ENCODE results near the gene WNT8A.

WNT8A gene

DNA sequence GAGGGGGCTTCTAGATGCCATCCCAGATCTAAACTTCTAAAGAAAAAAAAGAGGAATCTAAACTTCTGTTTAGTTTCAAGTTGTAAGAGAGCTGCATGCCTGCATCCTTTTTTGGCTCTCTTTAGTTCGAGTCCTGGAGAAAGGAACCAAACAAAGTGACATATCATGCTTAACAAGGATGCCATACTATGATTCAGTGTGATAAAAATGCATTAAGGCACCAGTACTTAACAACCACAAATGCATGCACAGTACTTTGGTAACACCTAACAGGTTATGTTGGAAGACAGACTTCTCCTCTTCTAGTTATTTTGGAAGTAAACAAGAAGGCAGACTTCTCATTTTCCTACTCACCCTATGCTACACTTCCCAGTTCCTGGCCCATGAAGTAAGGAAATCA is 28.1 kb downstream of the WNT8A start:
- Histone ChIP-seq H4K91ac (ENCODE audit: low read length) (no peak overlapping the region), H3K4me3 (ENCODE audit: insufficient read depth in 1 of 2, low read depth in 1 of 2, low read length in 2 of 2) (no peak overlapping the region), H3K27me3 (ENCODE audit: control insufficient read depth in 1 of 2, insufficient read depth in 1 of 2, low read length in 2 of 2) (peaks cover 0 to 13% of the 10 kb centered on the region in 2 experiments), H3K36me3 (ENCODE audit: control insufficient read depth in 1 of 2, insufficient read depth in 2 of 2, low read depth in 1 of 2, low read length in 2 of 2) (no peaks in the 10 kb centered on the region), H3K14ac (ENCODE audit: low read length in 2 of 2) (no peak overlapping the region), H3K9me3 (ENCODE audit: control insufficient read depth, low read length) (no peaks in the 10 kb centered on the region), H3K4ac (ENCODE audit: low read depth in 1 of 2, low read length in 2 of 2) (no peak overlapping the region), H2AK5ac (ENCODE audit: low read length, severe bottlenecking) (no peak overlapping the region), H3K4me2 (ENCODE audit: low read length, poor library complexity, severe bottlenecking) (no peak overlapping the region), H2BK5ac (ENCODE audit: low read depth, low read length, poor library complexity, severe bottlenecking) (no peak overlapping the region), H3K23ac (ENCODE audit: low read length in 2 of 2) (no peak overlapping the region), H2BK120ac (ENCODE audit: low read depth, low read length) (no peak overlapping the region), H3K18ac (ENCODE audit: low read depth in 1 of 2, low read length in 2 of 2) (no peak overlapping the region), H3K79me1 (replicated peaks; ENCODE audit: low read length, poor library complexity, severe bottlenecking) (no peaks in the 10 kb centered on the region), H4K8ac (ENCODE audit: low read length) (no peak overlapping the region), H2BK15ac (ENCODE audit: low read depth, poor library complexity, severe bottlenecking) (no peak overlapping the region), H2BK12ac (ENCODE audit: low read length in 2 of 2) (no peak overlapping the region), H3K9ac (ENCODE audit: low read length) (no peak overlapping the region), H3K4me1 (ENCODE audit: control insufficient read depth, insufficient read depth, low read depth, low read length) (peaks cover 2% of the 10 kb centered on the region), H2AFZ (ENCODE audit: low read depth, low read length) (no peak overlapping the region), H3K27ac (ENCODE audit: low read length, poor library complexity, severe bottlenecking) (no peak overlapping the region)
- no CpG with 5 or more reads among the region's 1 CpG for WGBS
- peak; percentile 16 for DNase-seq

DNA sequence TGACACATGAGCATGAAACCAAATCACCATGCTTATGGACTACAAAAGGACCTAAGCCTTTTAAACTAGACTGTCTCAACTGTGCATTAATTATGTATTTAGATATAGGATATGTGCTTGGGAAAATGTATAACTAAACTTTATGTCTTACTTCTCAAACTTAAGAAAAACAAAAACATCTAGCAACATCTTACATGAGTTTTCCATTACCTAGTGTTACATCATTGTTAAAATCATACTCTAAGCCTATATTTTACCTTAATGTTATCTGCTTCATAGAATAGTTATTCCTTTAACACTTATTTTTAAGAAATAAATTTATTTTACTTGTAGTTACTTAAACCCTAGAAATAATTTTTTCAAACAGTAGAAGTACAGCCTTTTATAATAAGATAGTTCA is 31.4 kb downstream of the WNT8A start:
- H2BK12ac ChIP-seq (ENCODE audit: low read length in 2 of 2), result no peak overlapping the region
- no peak overlapping the region for H2AK5ac ChIP-seq (ENCODE audit: low read length, severe bottlenecking)
- H3K27ac ChIP-seq (ENCODE audit: low read length, poor library complexity, severe bottlenecking), result no peak overlapping the region
- peaks cover 0 to 13% of the 10 kb centered on the region in 2 experiments for H3K27me3 ChIP-seq (ENCODE audit: control insufficient read depth in 1 of 2, insufficient read depth in 1 of 2, low read length in 2 of 2)
- H2BK120ac ChIP-seq (ENCODE audit: low read depth, low read length), result no peak overlapping the region
- H2BK15ac ChIP-seq (ENCODE audit: low read depth, poor library complexity, severe bottlenecking), result no peak overlapping the region
- H3K36me3 ChIP-seq (ENCODE audit: control insufficient read depth in 1 of 2, insufficient read depth in 2 of 2, low read depth in 1 of 2, low read length in 2 of 2), result no peaks in the 10 kb centered on the region
- H3K79me1 ChIP-seq (replicated peaks; ENCODE audit: low read length, poor library complexity, severe bottlenecking), result no peaks in the 10 kb centered on the region
- H2AFZ ChIP-seq (ENCODE audit: low read depth, low read length), result no peak overlapping the region
- no peak overlapping the region for H4K91ac ChIP-seq (ENCODE audit: low read length)
- no peak overlapping the region for H3K18ac ChIP-seq (ENCODE audit: low read depth in 1 of 2, low read length in 2 of 2)
- no peaks in the 10 kb centered on the region for H3K9me3 ChIP-seq (ENCODE audit: control insufficient read depth, low read length)
- no peak overlapping the region for H3K4me2 ChIP-seq (ENCODE audit: low read length, poor library complexity, severe bottlenecking)
- peaks cover 2% of the 10 kb centered on the region for H3K4me1 ChIP-seq (ENCODE audit: control insufficient read depth, insufficient read depth, low read depth, low read length)
- no peak overlapping the region for H3K4me3 ChIP-seq (ENCODE audit: insufficient read depth in 1 of 2, low read depth in 1 of 2, low read length in 2 of 2)
- no peak overlapping the region for H3K14ac ChIP-seq (ENCODE audit: low read length in 2 of 2)
- H4K8ac ChIP-seq (ENCODE audit: low read length), result no peak overlapping the region
- no peak for DNase-seq
- no peak overlapping the region for H3K9ac ChIP-seq (ENCODE audit: low read length)
- no peak overlapping the region for H2BK5ac ChIP-seq (ENCODE audit: low read depth, low read length, poor library complexity, severe bottlenecking)
- no peak overlapping the region for H3K23ac ChIP-seq (ENCODE audit: low read length in 2 of 2)
- H3K4ac ChIP-seq (ENCODE audit: low read depth in 1 of 2, low read length in 2 of 2), result no peak overlapping the region

- 53% methylated on average over 5 of the region's 5 CpGs for WGBS
- Histone ChIP-seq H3K4me2 (ENCODE audit: low read length, poor library complexity, severe bottlenecking) (no peak overlapping the region), H3K4me3 (ENCODE audit: insufficient read depth in 1 of 2, low read depth in 1 of 2, low read length in 2 of 2) (no peak overlapping the region)
These were observed 44.5 kb downstream of the WNT8A start for GRCh38 chr5:138128334-138128733.

GRCh38 chr5:138129347-138129746 is 45.5 kb downstream of the WNT8A start:
- Histone ChIP-seq H2BK120ac (ENCODE audit: low read depth, low read length) (no peak overlapping the region), H3K4ac (ENCODE audit: low read depth in 1 of 2, low read length in 2 of 2) (no peak overlapping the region), H3K4me1 (ENCODE audit: control insufficient read depth, insufficient read depth, low read depth, low read length) (no peaks in the 10 kb centered on the region), H2AK5ac (ENCODE audit: low read length, severe bottlenecking) (no peak overlapping the region), H3K27me3 (ENCODE audit: control insufficient read depth in 1 of 2, insufficient read depth in 1 of 2, low read length in 2 of 2) (no peaks in the 10 kb centered on the region), H3K27ac (ENCODE audit: low read length, poor library complexity, severe bottlenecking) (no peak overlapping the region), H3K9ac (ENCODE audit: low read length) (no peak overlapping the region), H2AFZ (ENCODE audit: low read depth, low read length) (no peak overlapping the region), H4K8ac (ENCODE audit: low read length) (no peak overlapping the region), H3K18ac (ENCODE audit: low read depth in 1 of 2, low read length in 2 of 2) (no peak overlapping the region), H2BK12ac (ENCODE audit: low read length in 2 of 2) (no peak overlapping the region), H4K91ac (ENCODE audit: low read length) (no peak overlapping the region), H2BK5ac (ENCODE audit: low read depth, low read length, poor library complexity, severe bottlenecking) (no peak overlapping the region), H3K9me3 (ENCODE audit: control insufficient read depth, low read length) (no peaks in the 10 kb centered on the region), H3K4me2 (ENCODE audit: low read length, poor library complexity, severe bottlenecking) (no peak overlapping the region), H3K36me3 (ENCODE audit: control insufficient read depth in 1 of 2, insufficient read depth in 2 of 2, low read depth in 1 of 2, low read length in 2 of 2) (no peaks in the 10 kb centered on the region), H2BK15ac (ENCODE audit: low read depth, poor library complexity, severe bottlenecking) (no peak overlapping the region), H3K79me1 (replicated peaks; ENCODE audit: low read length, poor library complexity, severe bottlenecking) (no peaks in the 10 kb centered on the region), H3K4me3 (ENCODE audit: insufficient read depth in 1 of 2, low read depth in 1 of 2, low read length in 2 of 2) (no peak overlapping the region), H3K14ac (ENCODE audit: low read length in 2 of 2) (no peak overlapping the region), H3K23ac (ENCODE audit: low read length in 2 of 2) (no peak overlapping the region)
- no peak for DNase-seq
- WGBS, result 96% methylated on average over 6 of the region's 6 CpGs

More at GRCh38 chr5:138128334-138128733, 44.5 kb downstream of the WNT8A start:
- no peaks in the 10 kb centered on the region for H3K27me3 ChIP-seq (ENCODE audit: control insufficient read depth in 1 of 2, insufficient read depth in 1 of 2, low read length in 2 of 2)
- H2BK12ac ChIP-seq (ENCODE audit: low read length in 2 of 2), result no peak overlapping the region
- H3K4ac ChIP-seq (ENCODE audit: low read depth in 1 of 2, low read length in 2 of 2), result no peak overlapping the region
- no peaks in the 10 kb centered on the region for H3K36me3 ChIP-seq (ENCODE audit: control insufficient read depth in 1 of 2, insufficient read depth in 2 of 2, low read depth in 1 of 2, low read length in 2 of 2)
- no peaks in the 10 kb centered on the region for H3K4me1 ChIP-seq (ENCODE audit: control insufficient read depth, insufficient read depth, low read depth, low read length)
- no peaks in the 10 kb centered on the region for H3K79me1 ChIP-seq (replicated peaks; ENCODE audit: low read length, poor library complexity, severe bottlenecking)
- no peak overlapping the region for H2AK5ac ChIP-seq (ENCODE audit: low read length, severe bottlenecking)
- DNase-seq, result no peak
- no peak overlapping the region for H3K9ac ChIP-seq (ENCODE audit: low read length)
- no peak overlapping the region for H3K23ac ChIP-seq (ENCODE audit: low read length in 2 of 2)
- no peak overlapping the region for H2BK15ac ChIP-seq (ENCODE audit: low read depth, poor library complexity, severe bottlenecking)
- no peak overlapping the region for H2AFZ ChIP-seq (ENCODE audit: low read depth, low read length)
- no peak overlapping the region for H2BK120ac ChIP-seq (ENCODE audit: low read depth, low read length)
- H4K91ac ChIP-seq (ENCODE audit: low read length), result no peak overlapping the region
- no peak overlapping the region for H3K14ac ChIP-seq (ENCODE audit: low read length in 2 of 2)
- H4K8ac ChIP-seq (ENCODE audit: low read length), result no peak overlapping the region
- no peak overlapping the region for H2BK5ac ChIP-seq (ENCODE audit: low read depth, low read length, poor library complexity, severe bottlenecking)
- no peaks in the 10 kb centered on the region for H3K9me3 ChIP-seq (ENCODE audit: control insufficient read depth, low read length)
- H3K18ac ChIP-seq (ENCODE audit: low read depth in 1 of 2, low read length in 2 of 2), result no peak overlapping the region
- no peak overlapping the region for H3K27ac ChIP-seq (ENCODE audit: low read length, poor library complexity, severe bottlenecking)

Data from mesenchymal stem cell (in vitro differentiated cells and primary cell).